HepG2 (cell line): ENCODE data around the gene MYO5B.

Source experiments
- STAT5B ChIP-seq: sonication (generic); formaldehyde crosslinking; IDR thresholded peaks from 2 replicates; pipeline ENCODE4 v1.4.0; 2020; ENCODE audit warnings: missing genetic modification reagents
- ZBTB49 ChIP-seq: sonication (generic); formaldehyde crosslinking; IDR thresholded peaks from 2 replicates; pipeline ENCODE4 v1.4.0; 2020; ENCODE audit warnings: missing genetic modification reagents, borderline replicate concordance
- ZNF230 ChIP-seq: sonication (generic); formaldehyde crosslinking; IDR thresholded peaks from 2 replicates; pipeline ENCODE4 v1.4.0; 2020; ENCODE audit warnings: mild to moderate bottlenecking, missing genetic modification reagents

GRCh38 chr18:49788327-49788898 is 406.5 kb downstream of the MYO5B start:
- TF ChIP-seq ZBTB49 = no peak
- no peak for TF ChIP-seq STAT5B (CRISPR knock-in tag)
- TF ChIP-seq ZNF230 = no peak
